ENCODE data around the gene SLC17A5. TPM values are rescaled to one million over a fixed set of nuclear protein-coding genes. Genes with fewer than 3 reads are reported as not detected.
"Not testable (repeated sequence)": the region's sequence is repeated elsewhere in the genome, so short reads cannot be mapped to it uniquely, and the experiment has no call there.

SLC17A5 gene
- total RNA-seq, 1 experiment from 2014 or later = 16.9 TPM

- ChIA-PET CTCF (no interaction called here), POLR2A (ENCODE audit: unreplicated experiment) (interaction anchor here (0.5 kb wide), 1 partner anchor 22 kb away, joined by 33 read pairs; no protein-coding TSS in a partner anchor)
- no peaks in the 10 kb centered on the region for H3K27me3 ChIP-seq (ENCODE audit: insufficient read depth, low read depth)
- no peak overlapping the region for H3K4me2 ChIP-seq
- no peak overlapping the region for H3K4me3 ChIP-seq
- no peak overlapping the region for H3K27ac ChIP-seq
- H3K79me2 ChIP-seq (ENCODE audit: low read depth) = no peaks in the 10 kb centered on the region
- H3K36me3 ChIP-seq (ENCODE audit: low read depth) = no peaks in the 10 kb centered on the region
- intact Hi-C loops (cut with micrococcal nuclease; ENCODE audit: unreplicated experiment) = no loop called here
- no peaks in the 10 kb centered on the region for H3F3A ChIP-seq (ENCODE audit: insufficient read depth, low read depth)
- TF ChIP-seq CTCF (conservative IDR thresholded peaks at IDR 0.05) (no peak), EZH2 (IDR thresholded peaks at IDR 0.05; ENCODE audit: low read depth) (no peak)
- no peaks in the 10 kb centered on the region for H3K9me3 ChIP-seq (ENCODE audit: insufficient read depth, low read depth)
- no peaks in the 10 kb centered on the region for H3K4me1 ChIP-seq (replicated peaks; ENCODE audit: insufficient read depth)
- no TSS peak for BruUV-seq (replicated peaks)
- DNase-seq = no peak
- no peaks in the 10 kb centered on the region for H4K20me1 ChIP-seq (ENCODE audit: insufficient read depth)
- no peaks in the 10 kb centered on the region for H3K9me2 ChIP-seq (ENCODE audit: insufficient read depth)
- no peak overlapping the region for H2AFZ ChIP-seq
Measured at GRCh38 chr6:73556836-73557235, 97.0 kb downstream of the SLC17A5 start.

GRCh38 chr6:73555380-73555949 is 98.3 kb downstream of the SLC17A5 start:
- intact Hi-C loops (cut with micrococcal nuclease; ENCODE audit: unreplicated experiment); DNase-seq; H3F3A ChIP-seq (ENCODE audit: insufficient read depth, low read depth); H3K4me2 ChIP-seq; H2AFZ ChIP-seq; H3K9me2 ChIP-seq (ENCODE audit: insufficient read depth); H3K27me3 ChIP-seq (ENCODE audit: insufficient read depth, low read depth); H3K36me3 ChIP-seq (ENCODE audit: low read depth); H3K9me3 ChIP-seq (ENCODE audit: insufficient read depth, low read depth); H3K4me3 ChIP-seq; CTCF ChIA-PET; H3K79me2 ChIP-seq (ENCODE audit: low read depth); H4K20me1 ChIP-seq (ENCODE audit: insufficient read depth); H3K27ac ChIP-seq; H3K4me1 ChIP-seq (replicated peaks; ENCODE audit: insufficient read depth); BruUV-seq (replicated peaks); POLR2A ChIA-PET (ENCODE audit: unreplicated experiment): not testable (repeated sequence)

GRCh38 chr6:73551115-73551514 is 102.7 kb downstream of the SLC17A5 start:
- H3K27me3 ChIP-seq (ENCODE audit: insufficient read depth, low read depth); H3K9me2 ChIP-seq (ENCODE audit: insufficient read depth); H3K36me3 ChIP-seq (ENCODE audit: low read depth); H2AFZ ChIP-seq; H3F3A ChIP-seq (ENCODE audit: insufficient read depth, low read depth); H4K20me1 ChIP-seq (ENCODE audit: insufficient read depth); H3K27ac ChIP-seq; H3K79me2 ChIP-seq (ENCODE audit: low read depth); BruUV-seq (replicated peaks); H3K4me3 ChIP-seq; H3K4me1 ChIP-seq (replicated peaks; ENCODE audit: insufficient read depth); intact Hi-C loops (cut with micrococcal nuclease; ENCODE audit: unreplicated experiment); H3K4me2 ChIP-seq; DNase-seq; H3K9me3 ChIP-seq (ENCODE audit: insufficient read depth, low read depth); POLR2A ChIA-PET (ENCODE audit: unreplicated experiment): not testable (repeated sequence)
- CTCF ChIA-PET = interaction anchor here (0.7 kb wide), 1 partner anchor 986 kb away, joined by 3 read pairs; no protein-coding TSS in a partner anchor

GRCh38 chr6:73548458-73549446 is 105.0 kb downstream of the SLC17A5 start:
- Histone ChIP-seq H3K79me2 (ENCODE audit: low read depth) (no peaks in the 10 kb centered on the region), H3K36me3 (ENCODE audit: low read depth) (no peaks in the 10 kb centered on the region), H3K27me3 (ENCODE audit: insufficient read depth, low read depth) (no peaks in the 10 kb centered on the region), H4K20me1 (ENCODE audit: insufficient read depth) (no peaks in the 10 kb centered on the region), H3K4me2 (no peak overlapping the region), H3K27ac (no peak overlapping the region), H3F3A (ENCODE audit: insufficient read depth, low read depth) (no peaks in the 10 kb centered on the region; the same call in 1 of the 2 replicates), H3K9me2 (ENCODE audit: insufficient read depth) (no peaks in the 10 kb centered on the region), H2AFZ (no peak overlapping the region), H3K9me3 (ENCODE audit: insufficient read depth, low read depth) (no peaks in the 10 kb centered on the region), H3K4me1 (replicated peaks; ENCODE audit: insufficient read depth) (no peaks in the 10 kb centered on the region), H3K4me3 (no peak overlapping the region)
- ChIA-PET CTCF (interaction anchor here (0.6 to 1.3 kb wide), 3 partner anchors 17 to 156 kb away, joined by 3 to 8 read pairs (median 3); no protein-coding TSS in a partner anchor), POLR2A (ENCODE audit: unreplicated experiment) (interaction anchor here (0.7 kb wide), 1 partner anchor 18 kb away, joined by 3 read pairs; no protein-coding TSS in a partner anchor)
- no peak for DNase-seq
- no TSS peak for BruUV-seq (replicated peaks)
- intact Hi-C loops (cut with micrococcal nuclease; ENCODE audit: unreplicated experiment) = no loop called here
- TF ChIP-seq EZH2 (IDR thresholded peaks at IDR 0.05; ENCODE audit: low read depth) (no peak), CTCF (conservative IDR thresholded peaks at IDR 0.05) (no peak)
